GM18873 (cell line): Measurements from ENCODE around the gene DPYSL4.
"Not testable (repeated sequence)": the region's sequence is repeated elsewhere in the genome, so short reads cannot be mapped to it uniquely, and the experiment has no call there.

ENCODE experiments used
- ATAC-seq: cut with Tn5 transposase; IDR thresholded peaks from one replicate; pipeline ENCODE4 v1.9.1; 2021; ENCODE audit warnings: mild to moderate bottlenecking, moderate library complexity, moderate number of reproducible peaks; ENCODE audit not compliant: unreplicated experiment, low FRiP score

DPYSL4 gene

DNA sequence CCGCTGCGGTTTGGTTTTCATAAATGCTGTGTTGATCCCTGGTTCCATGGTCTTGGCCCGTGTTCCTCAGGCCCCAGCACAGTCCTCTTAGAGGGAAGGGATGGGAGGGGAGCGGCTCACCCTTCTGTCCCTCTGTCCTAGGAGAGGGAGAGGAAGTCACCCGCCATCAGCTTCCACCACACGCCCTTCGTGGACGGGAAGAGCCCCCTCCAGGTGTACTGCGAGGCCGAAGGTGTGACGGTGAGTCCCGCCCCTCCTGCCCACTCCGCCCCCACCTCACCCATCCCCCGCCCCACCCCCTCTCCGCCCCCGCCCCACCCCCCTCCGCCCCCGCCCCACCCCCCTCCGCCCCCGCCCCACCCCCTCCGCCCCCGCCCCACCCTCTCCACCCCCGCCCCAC lies 37.5 kb upstream of the DPYSL4 start:
- no peak for ATAC-seq

GRCh38 chr10:132149917-132150316 lies 36.8 kb upstream of the DPYSL4 start:
- ATAC-seq: no peak

GRCh38 chr10:132150777-132151176 lies 36.0 kb upstream of the DPYSL4 start:
- no peak for ATAC-seq

DNA sequence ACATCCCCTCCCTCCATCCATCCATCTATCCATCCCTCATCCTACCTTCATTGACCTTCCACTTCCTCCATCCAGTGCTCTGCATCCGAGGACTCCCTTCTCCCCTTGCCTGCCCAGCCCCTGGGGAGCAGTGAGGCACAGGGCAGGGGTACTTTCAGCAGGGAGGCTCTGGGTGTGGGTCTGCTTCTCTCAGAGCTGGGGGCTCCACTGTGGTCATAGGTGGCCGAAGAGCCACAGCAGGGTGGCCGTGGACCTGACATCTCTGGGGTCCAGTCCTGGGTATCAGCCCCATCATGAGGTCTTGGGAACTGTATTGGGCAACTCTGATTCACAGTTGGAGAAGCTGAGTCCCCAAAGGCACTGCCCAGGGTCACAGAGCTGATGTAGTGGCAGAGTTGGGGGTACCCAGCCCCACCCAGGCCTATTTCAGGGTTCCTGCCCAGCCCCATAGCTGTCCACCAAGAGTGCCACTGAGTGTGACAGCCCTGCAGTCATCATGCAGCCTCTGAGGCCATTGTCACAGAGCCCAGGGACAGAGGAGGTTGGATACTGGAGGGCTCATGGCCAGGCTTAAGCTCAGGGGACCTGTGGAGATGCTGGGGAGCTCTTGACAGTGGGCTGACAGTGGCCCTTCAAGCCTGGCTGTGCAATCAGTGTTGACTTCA lies 35.3 kb upstream of the DPYSL4 start:
- ATAC-seq: no peak

DNA sequence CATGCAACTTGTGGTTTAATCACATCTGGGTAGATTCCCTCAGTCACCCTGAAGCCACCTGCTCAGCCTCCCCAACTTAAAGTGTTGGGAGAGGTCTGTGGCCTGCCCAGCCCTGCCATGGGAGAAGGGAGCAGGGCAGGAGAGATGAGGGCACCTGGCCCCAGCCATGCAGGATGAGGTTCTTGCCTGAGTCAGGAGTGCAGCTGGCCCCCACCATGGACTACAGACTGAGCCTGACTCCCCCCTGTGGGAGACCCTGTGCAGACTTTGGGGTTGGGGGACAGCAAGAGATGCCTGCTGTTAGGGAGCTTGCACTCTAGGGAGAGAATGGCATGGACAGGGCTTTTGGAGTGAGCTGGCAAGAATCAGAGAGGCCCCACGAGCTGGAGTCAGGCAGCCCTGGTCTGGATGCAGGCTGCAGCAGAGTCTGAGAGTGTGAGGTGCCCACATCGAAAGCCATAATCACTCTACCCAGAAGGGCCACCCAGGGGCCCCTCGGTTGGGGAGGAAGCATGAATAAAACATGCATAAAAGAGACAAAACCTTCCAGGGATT lies 34.7 kb upstream of the DPYSL4 start:
- ATAC-seq: no peak

GRCh38 chr10:132152896-132153580 lies 33.7 kb upstream of the DPYSL4 start:
- no peak for ATAC-seq

GRCh38 chr10:132153616-132154217 lies 33.0 kb upstream of the DPYSL4 start:
- no peak for ATAC-seq

DNA sequence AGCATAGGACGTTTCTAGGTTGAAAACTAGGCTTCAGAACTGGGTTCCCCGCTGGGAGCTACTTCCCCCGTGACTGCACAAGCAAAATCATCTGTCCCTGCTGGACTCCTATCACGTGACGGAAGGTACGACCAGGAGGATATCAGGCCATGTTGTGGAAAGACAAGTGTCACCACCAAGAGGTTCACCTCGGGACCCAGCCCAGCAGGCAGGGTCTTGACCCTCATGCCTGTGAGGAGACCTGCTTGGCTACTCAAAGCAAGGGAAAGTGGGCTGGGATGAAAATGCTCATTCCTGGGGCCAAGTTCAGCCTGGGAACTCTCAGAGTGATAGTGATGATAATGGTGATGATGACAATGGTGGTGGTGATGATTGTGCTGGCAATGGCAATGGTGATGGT lies 32.3 kb upstream of the DPYSL4 start:
- no peak for ATAC-seq

- no peak for ATAC-seq
These were observed 31.8 kb upstream of the DPYSL4 start for GRCh38 chr10:132154931-132155330.

GRCh38 chr10:132155723-132156381 lies 30.9 kb upstream of the DPYSL4 start:
- ATAC-seq: no peak

DNA sequence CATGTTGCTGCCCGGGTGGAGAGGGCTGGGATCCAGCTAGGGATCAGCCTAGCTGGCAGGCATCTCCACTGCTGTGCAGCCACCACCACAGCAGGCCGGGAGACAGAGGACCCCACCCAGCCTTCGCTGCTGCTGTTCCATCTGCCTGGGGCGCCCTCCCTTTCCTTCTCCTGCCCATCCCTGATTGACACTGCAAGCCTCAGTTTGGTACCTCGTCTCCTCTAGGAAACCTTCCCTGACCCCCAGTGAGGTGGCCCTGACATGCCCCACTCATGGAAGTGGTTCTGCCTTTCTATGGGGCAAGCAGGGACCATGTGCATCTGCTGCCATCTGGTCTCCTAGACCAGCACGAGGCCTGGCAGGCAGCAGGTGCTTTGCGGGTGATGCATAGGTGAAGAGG lies 30.4 kb upstream of the DPYSL4 start:
- ATAC-seq: no peak

- no peak for ATAC-seq
These were observed 29.6 kb upstream of the DPYSL4 start for GRCh38 chr10:132157101-132157500.

DNA sequence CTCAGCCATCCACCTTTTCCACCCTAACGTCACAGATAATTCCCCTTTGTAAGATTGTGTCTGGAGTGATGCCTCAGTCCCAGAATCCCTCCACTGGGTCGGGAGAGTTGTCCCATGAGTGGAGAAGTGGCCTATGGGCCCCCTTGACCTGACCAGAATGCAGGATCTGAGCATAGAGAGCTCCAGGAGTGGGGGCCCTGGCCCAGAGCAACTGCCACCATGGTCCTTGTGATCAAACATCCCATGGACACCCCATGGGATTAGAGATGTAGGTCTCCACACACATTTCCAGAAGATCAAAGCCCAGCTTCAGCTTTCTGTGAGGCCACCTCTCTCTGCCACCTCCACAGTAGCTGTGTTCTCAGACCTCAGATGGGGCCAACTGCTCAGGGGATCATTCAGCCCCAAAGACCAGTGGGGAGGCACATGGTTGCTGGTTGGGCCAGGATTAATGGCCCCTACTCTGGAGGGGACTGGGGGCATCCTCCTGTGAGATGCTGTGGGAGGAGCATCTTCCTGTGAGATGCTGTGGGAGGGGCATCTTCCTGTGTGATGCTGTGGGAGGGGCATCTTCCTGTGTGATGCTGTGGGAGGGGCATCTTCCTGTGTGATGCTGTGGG lies 28.5 kb upstream of the DPYSL4 start:
- ATAC-seq: no peak

DNA sequence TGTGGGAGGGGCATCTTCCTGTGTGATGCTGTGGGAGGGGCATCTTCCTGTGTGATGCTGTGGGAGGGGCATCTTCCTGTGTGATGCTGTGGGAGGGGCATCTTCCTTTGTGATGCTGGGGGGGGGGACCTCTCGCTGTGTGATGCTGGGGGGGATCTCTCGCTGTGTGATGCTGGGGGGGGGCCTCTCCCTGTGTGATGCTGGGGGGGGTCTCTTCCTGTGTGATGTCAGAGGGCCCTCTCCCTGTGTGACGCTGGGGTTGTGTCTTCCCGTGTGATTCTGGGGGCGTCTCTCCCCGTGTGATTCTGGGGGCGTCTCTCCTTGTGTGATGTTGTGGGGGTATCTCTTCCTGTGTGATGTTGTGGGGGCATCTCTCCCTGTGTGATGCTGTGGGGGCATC lies 27.9 kb upstream of the DPYSL4 start:
- ATAC-seq: no peak

DNA sequence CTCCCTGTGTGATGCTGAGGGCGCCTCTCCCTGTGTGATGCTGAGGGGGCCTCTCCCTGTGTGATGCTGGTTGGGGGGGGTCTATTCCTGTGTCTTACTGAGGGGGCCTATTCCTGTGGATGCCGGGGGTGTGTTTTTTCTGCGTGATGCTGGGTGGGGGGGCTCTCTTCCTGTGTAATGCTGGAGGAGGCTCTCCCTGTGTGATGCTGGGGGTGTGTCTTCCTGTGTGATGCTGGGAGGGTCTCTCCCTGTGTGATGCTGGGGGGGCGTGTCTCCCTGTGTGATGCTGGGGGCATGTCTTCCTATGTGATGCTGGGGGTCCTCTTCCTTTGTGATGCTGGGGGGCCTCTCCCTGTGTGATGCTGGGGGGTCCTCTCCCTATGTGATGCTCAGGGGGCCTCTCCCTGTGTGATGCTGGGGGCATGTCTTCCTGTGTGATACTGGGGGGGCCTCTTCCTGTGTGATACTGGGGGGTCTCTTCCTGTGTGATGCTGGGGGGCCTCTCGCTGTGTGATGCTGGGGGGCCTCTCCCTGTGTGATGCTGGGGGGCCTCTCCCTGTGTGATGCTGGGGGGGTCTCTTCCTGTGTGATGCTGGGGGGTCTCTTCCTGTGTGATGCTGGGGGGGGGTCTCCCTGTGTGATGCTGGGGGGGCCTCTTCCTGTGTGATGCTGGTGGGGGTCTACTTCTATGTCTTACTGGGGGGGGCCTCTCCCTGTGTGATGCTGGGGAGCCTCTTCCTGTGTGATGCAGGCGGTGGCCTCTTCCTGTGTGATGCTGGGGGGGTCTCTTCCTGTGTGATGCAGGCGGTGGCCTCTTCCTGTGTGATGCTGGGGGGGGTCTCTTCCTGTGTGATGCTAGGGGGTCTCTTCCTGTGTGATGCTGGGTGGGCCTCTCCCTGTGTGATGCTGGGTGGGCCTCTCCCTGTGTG lies 27.2 kb upstream of the DPYSL4 start:
- not testable (repeated sequence) for ATAC-seq

DNA sequence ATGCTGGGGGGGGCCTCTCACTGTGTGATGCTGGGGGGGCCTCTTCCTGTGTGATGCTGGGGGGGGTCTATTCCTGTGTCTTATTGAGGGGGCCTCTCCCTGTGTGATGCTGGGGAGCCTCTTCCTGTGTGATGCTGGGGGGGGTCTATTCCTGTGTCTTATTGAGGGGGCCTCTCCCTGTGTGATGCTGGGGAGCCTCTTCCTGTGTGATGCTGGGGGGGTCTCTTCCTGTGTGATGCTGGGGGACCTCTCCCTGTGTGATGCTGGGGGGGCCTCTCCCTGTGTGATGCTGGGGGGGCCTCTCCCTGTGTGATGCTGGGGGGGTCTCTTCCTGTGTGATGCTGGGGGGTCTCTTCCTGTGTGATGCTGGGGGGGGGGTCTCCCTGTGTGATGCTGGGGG lies 26.5 kb upstream of the DPYSL4 start:
- ATAC-seq: not testable (repeated sequence)

- ATAC-seq: not testable (repeated sequence)
These were observed 25.7 kb upstream of the DPYSL4 start for GRCh38 chr10:132160834-132161622.

GRCh38 chr10:132162021-132162531 lies 24.7 kb upstream of the DPYSL4 start:
- no peak for ATAC-seq
